GM10847 (cell line): ENCODE measurements around the gene EOLA1.

Experiments
- POLR2A ChIP-seq: IDR thresholded peaks from 2 replicates; pipeline ENCODE4 v1.6.1; 2011; ENCODE audit not compliant: insufficient read length; ENCODE audit errors: extremely low read depth

EOLA1 gene

DNA sequence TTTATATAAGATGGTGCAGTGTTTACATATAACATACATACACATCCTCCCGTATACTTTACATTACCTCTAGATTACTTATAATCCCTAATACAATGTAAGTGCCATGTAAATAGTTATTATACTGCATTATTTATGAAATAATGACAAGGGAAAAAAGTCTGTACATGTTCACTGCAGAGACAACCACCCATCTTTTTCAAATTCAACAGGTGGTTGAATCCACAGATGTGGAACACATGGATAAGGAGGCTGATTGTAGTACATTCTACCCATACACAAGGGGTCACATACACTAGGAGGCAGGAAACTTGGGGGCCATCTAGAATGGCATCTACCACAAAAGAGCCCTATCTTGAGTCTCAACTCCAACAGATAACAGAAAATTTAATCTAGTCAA, 32.3 kb upstream of the EOLA1 start:
- TF ChIP-seq POLR2A, result no peak

DNA sequence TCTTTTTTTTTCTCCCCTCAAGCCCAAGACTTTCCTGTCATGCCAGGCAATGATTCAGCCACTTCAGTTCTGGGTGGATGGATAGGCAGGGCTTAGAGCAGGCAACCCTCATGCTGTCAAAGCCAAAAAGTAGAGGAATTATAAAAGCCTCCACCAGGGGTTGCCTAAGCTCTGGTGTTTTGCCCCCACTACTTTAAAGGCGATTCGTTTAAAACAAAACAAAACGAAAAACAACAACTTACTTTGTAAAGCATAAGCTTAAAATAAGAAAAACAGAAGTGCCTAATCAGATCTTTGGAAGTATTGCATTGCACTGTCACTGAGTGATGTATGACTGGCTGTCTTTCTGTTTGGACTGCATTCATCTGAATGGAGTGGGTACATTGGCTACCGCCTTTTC, 30.4 kb upstream of the EOLA1 start:
- no peak for TF ChIP-seq POLR2A

DNA sequence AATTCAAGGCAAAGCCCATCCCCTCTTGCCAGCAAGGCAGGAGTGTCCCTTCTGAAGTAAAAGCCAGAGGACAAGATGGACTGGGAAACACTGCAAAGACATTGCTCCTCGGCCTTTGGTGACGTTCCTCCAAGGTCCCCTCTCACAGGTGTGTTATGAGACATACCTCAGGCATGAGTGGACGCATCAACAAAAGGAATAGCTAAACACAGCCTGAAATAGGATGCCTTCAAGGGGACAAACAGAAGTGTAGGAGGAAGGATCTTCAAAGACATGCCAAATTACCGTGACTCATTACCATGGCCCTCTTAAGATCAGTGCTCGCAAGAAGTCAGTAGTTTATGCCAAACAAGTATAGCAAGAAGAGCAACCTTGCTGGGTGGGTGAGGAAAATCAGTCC, 29.7 kb upstream of the EOLA1 start:
- TF ChIP-seq POLR2A, result no peak

DNA sequence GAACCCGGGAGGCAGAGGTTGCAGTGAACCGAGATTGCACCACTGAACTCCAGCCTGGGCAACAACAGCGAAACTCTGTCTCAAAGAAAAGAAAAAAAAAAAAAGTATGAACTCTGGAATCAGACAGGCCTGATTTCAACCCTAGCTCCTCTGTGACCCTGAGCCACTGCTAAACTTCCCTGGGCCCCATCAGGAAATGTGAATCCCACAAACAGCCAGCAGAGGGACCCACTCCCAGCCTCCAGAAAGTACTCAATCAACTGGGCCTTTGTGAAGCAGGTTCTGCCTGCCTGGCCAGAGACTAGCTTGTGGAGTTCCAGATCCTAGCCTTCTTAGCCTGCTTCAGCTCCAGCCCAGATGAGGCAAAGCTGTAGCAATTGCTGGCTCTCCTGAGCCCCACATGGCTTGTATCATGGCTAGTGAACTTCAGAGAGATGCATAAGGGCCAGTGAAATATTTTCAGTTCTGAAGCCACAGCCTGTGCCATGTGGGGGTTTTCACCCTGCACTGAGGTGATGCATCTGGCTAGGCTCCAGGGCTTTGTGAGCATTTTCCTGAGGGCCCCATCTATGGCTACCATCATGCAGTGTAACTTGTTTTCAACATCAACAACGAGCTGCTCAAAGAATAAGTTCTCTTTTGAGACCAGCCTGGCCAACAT, 28.5 kb upstream of the EOLA1 start:
- no peak for TF ChIP-seq POLR2A

GRCh38 chrX:149513825-149514428, 26.9 kb upstream of the EOLA1 start:
- TF ChIP-seq POLR2A, result no peak

DNA sequence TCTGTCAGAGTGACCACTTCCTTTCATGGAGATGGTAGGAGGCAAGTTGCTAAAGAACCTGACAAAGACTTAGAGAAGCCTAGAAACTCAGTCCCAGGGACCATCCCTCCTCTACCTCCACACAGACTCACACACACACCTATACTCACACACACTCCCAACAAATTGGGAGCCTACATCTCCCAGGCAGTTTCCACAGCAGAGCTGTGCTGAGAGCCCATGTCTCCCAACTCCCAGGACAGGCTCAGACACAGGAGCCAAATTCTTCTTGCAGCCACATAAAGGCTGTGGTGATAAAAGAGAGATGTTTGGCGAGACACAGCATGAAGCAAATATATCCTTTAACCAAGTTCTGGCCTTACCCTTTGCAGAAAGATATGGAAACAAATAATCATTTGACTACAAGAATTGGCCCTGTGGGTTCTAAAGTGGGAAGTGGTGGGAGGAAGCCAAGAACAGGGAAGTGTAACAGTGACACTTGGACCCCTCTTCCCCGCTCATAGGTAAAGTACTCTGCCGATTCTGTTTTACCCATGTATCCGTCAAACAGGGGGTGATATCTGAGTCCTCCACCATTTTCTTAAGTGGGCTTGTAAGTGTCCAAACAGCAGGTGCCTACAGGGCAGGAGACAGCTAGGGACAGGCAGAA, 24.7 kb upstream of the EOLA1 start:
- no peak for TF ChIP-seq POLR2A

- no peak for TF ChIP-seq POLR2A
These were observed 24.2 kb upstream of the EOLA1 start for GRCh38 chrX:149516604-149517003.

GRCh38 chrX:149517308-149517707, 23.5 kb upstream of the EOLA1 start:
- no peak for TF ChIP-seq POLR2A

DNA sequence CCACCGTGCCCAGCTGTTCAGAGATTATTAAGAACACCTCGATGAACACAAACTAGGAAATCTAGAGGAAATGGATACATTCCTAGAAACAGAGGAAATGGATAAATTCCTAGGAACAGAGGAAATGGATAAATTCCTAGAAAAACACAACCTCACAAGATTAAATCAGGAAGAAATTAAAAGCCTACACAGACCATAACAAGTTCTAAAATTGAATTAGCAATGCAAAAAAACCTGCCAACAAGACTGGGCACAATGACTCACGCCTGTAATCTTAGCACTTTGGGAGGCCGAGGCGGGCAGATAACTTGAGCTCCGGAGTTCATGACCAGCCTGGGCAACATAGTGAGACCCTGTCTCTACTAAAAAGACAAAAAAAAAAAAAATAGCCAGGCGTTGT, 22.6 kb upstream of the EOLA1 start:
- TF ChIP-seq POLR2A, result no peak

DNA sequence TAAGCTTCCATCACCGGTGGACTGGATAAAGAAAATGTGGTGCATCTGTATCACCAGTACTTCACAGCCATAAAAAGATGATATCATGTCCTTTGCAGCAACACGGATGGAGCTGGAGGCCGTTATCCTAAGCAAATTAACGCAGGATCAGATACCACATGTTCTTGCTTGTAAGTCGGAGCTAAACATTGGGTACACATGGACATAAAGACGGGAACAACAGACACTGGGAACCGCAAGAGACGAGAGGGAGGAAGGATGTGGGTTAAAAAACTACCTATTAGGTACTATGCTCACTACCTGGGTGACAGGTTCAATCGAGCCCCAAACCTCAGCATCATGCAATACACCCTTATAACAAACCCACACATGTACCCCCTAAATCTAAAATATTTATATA, 19.4 kb upstream of the EOLA1 start:
- TF ChIP-seq POLR2A, result no peak

GRCh38 chrX:149522916-149523315, 17.9 kb upstream of the EOLA1 start:
- no peak for TF ChIP-seq POLR2A

DNA sequence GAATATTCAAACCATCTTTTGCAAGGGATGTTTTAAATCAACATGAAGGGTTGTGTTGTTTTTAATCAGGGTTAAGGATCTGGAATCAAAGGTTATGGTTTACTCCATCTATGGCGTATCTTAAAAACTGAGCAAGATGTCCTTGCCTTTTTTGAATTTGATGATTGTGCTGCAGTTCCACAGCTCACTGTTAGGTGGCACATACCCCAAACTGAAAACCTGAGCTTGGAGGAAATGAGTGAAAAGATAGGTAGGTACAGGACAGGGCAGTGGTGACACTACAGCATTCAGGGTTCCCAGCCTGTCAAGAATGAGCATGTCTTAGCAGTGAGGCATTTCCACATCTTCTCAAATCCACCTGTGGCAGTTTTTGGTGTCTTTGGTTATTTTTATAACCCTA, 13.1 kb upstream of the EOLA1 start:
- no peak for TF ChIP-seq POLR2A

DNA sequence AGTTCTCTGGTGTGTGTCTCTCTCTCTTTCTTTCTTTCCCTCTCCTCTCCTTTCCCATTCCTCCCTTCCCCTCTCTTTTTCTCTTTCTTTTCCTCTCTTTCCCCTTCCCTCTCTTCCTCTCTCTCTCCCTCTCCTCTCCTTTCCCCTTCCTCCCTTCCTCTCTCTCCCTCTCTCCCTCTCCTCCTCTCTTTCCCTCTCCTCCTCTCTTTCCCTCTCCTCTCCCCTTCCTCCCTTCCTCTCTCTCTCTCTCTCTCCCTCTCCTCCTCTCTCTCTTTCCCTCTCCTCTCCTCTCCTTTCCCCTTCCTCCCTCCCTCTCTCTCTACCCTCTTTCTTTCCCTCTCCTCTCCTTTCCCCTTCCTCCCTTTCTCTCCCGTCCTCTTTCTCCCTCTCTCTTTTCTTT, 12.4 kb upstream of the EOLA1 start:
- no peak for TF ChIP-seq POLR2A

GRCh38 chrX:149531599-149531998, 9.2 kb upstream of the EOLA1 start:
- TF ChIP-seq POLR2A, result no peak

DNA sequence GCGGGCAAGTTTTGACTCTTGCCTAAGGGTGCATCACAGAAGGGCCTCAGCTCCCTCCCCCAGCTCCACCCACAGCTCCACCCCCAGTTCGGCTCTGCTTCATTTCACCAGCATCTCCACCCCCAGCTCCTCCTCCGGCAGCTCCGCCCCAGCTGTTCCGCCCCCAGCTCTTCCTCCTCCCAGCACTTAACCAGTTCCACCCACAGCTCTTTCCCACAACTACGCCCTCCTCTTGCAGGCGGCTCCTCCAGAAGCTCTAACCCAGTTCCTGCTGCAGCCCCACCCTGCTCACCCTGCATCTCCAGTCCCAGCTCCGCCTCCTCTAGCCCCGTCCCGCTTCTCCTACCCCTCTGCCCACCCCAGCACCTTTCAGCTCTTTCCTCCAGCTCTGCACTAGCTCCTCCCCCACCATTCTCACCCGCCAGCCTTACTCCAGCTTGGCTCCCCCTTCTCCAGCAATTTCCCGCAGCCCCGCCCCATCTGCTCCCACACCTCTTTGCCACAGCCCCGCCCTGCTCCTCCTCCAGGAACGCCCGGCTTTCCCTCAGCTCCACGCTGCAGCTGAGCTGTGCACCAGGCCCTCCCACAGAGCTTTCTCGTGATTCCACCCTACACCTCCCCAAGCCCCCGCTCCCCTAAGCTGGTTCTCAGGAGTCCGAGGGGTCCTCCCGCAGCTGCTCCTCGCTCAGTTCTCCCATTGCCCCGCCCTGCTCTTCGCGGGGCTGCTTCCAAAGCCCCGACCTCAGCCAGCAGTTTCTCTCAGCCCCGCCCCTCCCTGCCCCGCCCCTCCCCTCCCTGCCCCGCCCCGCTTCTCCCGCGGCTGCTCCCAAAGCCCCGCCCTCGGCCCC, 1.3 kb upstream of the EOLA1 start:
- no peak for TF ChIP-seq POLR2A

- no peak for TF ChIP-seq POLR2A
These were observed 636 bp upstream of the EOLA1 start for GRCh38 chrX:149540131-149540620.
